Upper lobe of left lung (tissue), 6 donors: ENCODE measurements around the gene UBE2S. TPM values are rescaled to one million over a fixed set of nuclear protein-coding genes. Genes with fewer than 3 reads are reported as not detected.

ENCODE experiments used
- ATAC-seq, 2 donors: fragments of 200-7000 bp; cut with Tn5 transposase; one replicate each; pipeline ENCODE4 v1.9.1; 2022; ENCODE audit warnings: mild to moderate bottlenecking in 2 of 2, moderate library complexity in 2 of 2; ENCODE audit not compliant: low FRiP score in 2 of 2
- DNase-seq, 2 donors: peaks; one replicate each; pipeline ENCODE4 v3.0.0-alpha.2; 2019 to 2020
- H3K27ac ChIP-seq, 4 donors: fragments of 200-600 bp; sonication (generic); one replicate each; pipeline ENCODE4 v1.5.1; 2016 to 2019
- H3K27me3 ChIP-seq, 4 donors: fragments of 200-600 bp; sonication (generic); one replicate each; pipeline ENCODE4 v1.5.1; 2017 to 2019
- H3K36me3 ChIP-seq, 4 donors: fragments of 200-600 bp; sonication (generic); one replicate each; pipeline ENCODE4 v1.5.1; 2016 to 2019
- H3K4me1 ChIP-seq, 4 donors: fragments of 200-600 bp; sonication (generic); one replicate each; pipeline ENCODE4 v1.5.1; 2018 to 2019
- H3K4me3 ChIP-seq, 4 donors: fragments of 200-600 bp; sonication (generic); one replicate each; pipeline ENCODE4 v1.5.1; 2017 to 2019; ENCODE audit warnings: mild to moderate bottlenecking in 2 of 4, moderate library complexity in 1 of 4
- H3K9me3 ChIP-seq, 4 donors: fragments of 200-600 bp; sonication (generic); one replicate each; pipeline ENCODE4 v1.5.1; 2018 to 2019
- EP300 ChIP-seq, 4 donors: sonication (generic); formaldehyde crosslinking; IDR thresholded peaks; one replicate each; pipeline ENCODE4 v1.5.1; 2017; ENCODE audit warnings: antibody characterized with exemption in 4 of 4, control low read depth in 2 of 4
- POLR2A ChIP-seq, 4 donors: fragments of 450-650 bp; IDR thresholded peaks; one replicate each; pipeline ENCODE4 v1.5.1; 2016 to 2017; ENCODE audit warnings: antibody characterized with exemption in 4 of 4, mild to moderate bottlenecking in 2 of 4
- POLR2AphosphoS5 ChIP-seq, 2 donors: sonication (generic); formaldehyde crosslinking; IDR thresholded peaks; one replicate each; pipeline ENCODE4 v1.5.1; 2017; ENCODE audit warnings: antibody characterized with exemption in 2 of 2
- WGBS, 2 donors: methylation state at CpG; one replicate each; pipeline ENCODE4 v1.1.5; 2017 to 2018; 5-methylcytosine and 5-hydroxymethylcytosine counted together
- total RNA-seq, 6 donors: library from RNA; depleted of rRNA in 4 of 6; stranded (reverse); fragments of >200 nt in 4 of 6; gene quantifications; one replicate each; pipeline versions ENCODE4 v1.1.0 to v1.2.1, GENCODE V29; 2016 to 2021
- TF ChIP-seq, protein P1 (sequence below), 6 experiments: fragments of 450-650 bp in 4 of 6; fragments of 200-600 bp in 2 of 6; sonication (generic) in 2 of 6; IDR thresholded peaks; one replicate each; pipeline ENCODE4 v1.5.1; 2016 to 2019; ENCODE audit warnings: antibody characterized with exemption in 6 of 6
- donor health status: DM: no; HTN: no; CAD: no; lungs with moderate emphysema.
- donor health status: DM: no; HTN: yes; CAD: no; lungs with severe emphysema.

UBE2S gene
- total RNA-seq, 6 donors from 2014 or later: 6.5 to 31.6 (median 19.0) TPM

DNA sequence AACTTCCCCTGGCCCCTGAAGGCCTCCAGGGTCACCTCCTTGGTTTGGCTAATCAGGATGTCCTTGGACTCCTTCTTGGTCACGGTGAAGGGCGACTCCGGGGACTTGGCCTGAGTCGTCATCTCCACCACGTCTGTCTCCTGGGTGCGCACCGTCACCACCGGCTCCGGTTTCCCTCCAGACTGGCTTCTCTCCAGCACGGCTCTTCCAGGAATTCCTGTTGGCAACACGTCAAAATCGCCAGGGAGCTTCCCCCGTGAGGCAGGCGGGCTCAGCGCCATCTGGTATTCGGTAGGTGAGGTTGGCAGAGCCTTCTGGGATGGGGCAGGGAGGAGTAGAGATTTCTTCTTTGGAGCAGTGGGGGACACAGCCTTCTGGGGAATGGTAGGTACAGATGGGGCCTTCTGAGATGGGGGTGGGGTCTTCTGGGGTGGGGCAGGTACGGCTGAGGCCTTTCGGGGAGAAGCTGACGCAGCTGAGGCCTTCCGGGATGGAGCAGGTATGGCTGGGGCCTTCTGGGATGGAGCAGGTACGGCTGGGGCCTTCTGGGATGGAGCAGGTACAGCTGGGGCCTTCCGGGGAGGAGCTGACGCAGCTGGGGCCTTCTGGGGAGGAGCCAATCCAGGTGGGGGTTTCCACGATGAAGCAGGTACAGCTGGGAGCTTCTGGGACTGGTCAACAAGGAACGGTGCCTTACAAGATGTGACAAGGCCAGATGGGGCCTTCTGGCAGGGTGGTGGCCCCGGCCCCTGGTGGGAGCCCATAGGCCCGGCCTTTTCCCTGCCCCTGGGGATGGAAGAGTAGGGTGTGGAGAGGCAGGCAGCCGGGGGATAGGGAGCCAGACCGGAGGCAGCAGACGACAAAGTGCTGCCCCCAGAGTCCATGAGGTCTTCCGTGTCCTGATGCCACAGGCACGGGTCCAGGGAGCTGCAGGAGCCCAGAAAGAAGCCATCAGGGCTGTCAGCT, 48.4 kb downstream of the UBE2S start:
- H3K27me3 ChIP-seq: peaks cover 2 to 11% (median 8%) of the 10 kb centered on the region in 4 donors
- TF ChIP-seq EP300 (IDR thresholded peaks at IDR 0.05) (no peak), POLR2A (IDR thresholded peaks at IDR 0.05) (no peak), POLR2AphosphoS5 (IDR thresholded peaks at IDR 0.05) (no peak)
- TF ChIP-seq, protein P1, sequence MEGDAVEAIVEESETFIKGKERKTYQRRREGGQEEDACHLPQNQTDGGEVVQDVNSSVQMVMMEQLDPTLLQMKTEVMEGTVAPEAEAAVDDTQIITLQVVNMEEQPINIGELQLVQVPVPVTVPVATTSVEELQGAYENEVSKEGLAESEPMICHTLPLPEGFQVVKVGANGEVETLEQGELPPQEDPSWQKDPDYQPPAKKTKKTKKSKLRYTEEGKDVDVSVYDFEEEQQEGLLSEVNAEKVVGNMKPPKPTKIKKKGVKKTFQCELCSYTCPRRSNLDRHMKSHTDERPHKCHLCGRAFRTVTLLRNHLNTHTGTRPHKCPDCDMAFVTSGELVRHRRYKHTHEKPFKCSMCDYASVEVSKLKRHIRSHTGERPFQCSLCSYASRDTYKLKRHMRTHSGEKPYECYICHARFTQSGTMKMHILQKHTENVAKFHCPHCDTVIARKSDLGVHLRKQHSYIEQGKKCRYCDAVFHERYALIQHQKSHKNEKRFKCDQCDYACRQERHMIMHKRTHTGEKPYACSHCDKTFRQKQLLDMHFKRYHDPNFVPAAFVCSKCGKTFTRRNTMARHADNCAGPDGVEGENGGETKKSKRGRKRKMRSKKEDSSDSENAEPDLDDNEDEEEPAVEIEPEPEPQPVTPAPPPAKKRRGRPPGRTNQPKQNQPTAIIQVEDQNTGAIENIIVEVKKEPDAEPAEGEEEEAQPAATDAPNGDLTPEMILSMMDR (IDR thresholded peaks at IDR 0.05): no peak
- 71 to 73% methylated on average over 14 to 31 of the region's 32 CpGs for WGBS, 2 donors
- ATAC-seq (no peak), DNase-seq (peak in 1 of 2 donors; percentile 59)
- no peaks in the 10 kb centered on the region for H3K36me3 ChIP-seq
- H3K9me3 ChIP-seq: no peaks in the 10 kb centered on the region
- H3K27ac ChIP-seq: no peak overlapping the region
- H3K4me3 ChIP-seq: no peak overlapping the region
- H3K4me1 ChIP-seq: peaks cover 6 to 8% (median 7%) of the 10 kb centered on the region in 4 donors

DNA sequence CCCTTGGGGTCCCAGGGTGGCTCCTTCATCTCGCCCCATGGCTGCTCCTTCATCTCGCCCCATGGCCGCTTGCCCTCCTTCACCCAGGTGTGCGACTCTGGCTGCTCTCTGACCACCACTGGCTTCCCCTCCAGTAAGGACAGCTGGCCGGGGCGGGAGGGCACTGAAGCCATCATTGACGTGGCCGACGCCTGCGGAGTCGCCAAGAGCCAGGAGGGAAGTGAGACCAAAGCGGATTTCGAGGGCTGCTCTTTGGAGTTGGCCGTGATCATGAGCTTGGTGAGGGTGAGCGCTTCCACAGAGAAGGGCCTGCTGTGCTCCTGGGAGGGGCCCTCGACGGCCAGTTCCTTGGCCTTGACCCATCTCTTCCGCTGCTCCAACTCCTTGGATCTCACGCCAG, 49.1 kb downstream of the UBE2S start:
- Histone ChIP-seq H3K9me3 (no peaks in the 10 kb centered on the region), H3K4me3 (no peak overlapping the region), H3K4me1 (peaks cover 11 to 15% (median 14%) of the 10 kb centered on the region in 4 donors), H3K27me3 (peaks cover 2 to 18% (median 13%) of the 10 kb centered on the region in 4 donors), H3K27ac (no peak overlapping the region), H3K36me3 (no peaks in the 10 kb centered on the region)
- TF ChIP-seq, protein P1 (IDR thresholded peaks at IDR 0.05): no peak
- TF ChIP-seq POLR2AphosphoS5 (IDR thresholded peaks at IDR 0.05) (no peak), EP300 (IDR thresholded peaks at IDR 0.05) (no peak), POLR2A (IDR thresholded peaks at IDR 0.05) (no peak)
- DNase-seq: peak in 1 of 2 donors; percentile 65
- 84 to 93% methylated on average over 13 to 16 of the region's 19 CpGs for WGBS, 2 donors
- ATAC-seq: no peak

DNA sequence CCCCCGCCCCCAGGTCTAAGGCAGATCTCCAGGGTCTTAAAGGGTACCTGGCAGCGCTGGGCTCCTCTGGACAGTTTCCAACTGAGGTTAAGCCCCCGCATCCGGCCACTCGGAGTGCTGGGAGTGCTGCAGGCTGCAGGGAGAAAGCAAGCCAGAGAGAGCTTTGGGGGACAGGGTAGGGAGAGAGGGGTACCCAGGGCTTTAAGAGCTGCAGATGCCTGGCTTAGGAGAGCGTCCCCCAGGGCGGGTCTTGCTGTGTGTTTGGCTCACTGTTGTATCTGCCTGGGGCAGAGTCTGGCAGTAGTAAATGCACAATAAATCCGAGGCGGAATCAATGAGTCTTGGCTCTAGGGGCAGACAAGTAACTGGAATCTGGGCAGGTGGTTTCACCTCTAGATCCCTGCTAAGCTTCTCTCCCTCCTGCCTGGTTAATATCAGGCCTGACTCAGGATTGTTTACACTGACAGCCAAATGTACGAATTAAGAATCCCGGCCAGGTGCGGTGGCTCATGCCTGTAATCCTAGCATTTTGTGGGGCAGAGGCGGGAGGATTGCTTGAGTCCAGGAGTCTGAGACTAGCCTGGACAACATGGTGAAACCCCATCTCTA, 52.3 kb downstream of the UBE2S start:
- Histone ChIP-seq H3K9me3 (no peaks in the 10 kb centered on the region), H3K4me1 (peaks cover 15 to 22% (median 19%) of the 10 kb centered on the region in 4 donors), H3K27ac (no peak overlapping the region), H3K36me3 (no peaks in the 10 kb centered on the region), H3K4me3 (no peak overlapping the region), H3K27me3 (peaks cover 2 to 36% (median 23%) of the 10 kb centered on the region in 4 donors)
- DNase-seq (no peak), ATAC-seq (no peak)
- no peak for TF ChIP-seq EP300 (IDR thresholded peaks at IDR 0.05)
- WGBS, 2 donors: 44 to 46% methylated on average over 11 to 12 of the region's 13 CpGs

DNA sequence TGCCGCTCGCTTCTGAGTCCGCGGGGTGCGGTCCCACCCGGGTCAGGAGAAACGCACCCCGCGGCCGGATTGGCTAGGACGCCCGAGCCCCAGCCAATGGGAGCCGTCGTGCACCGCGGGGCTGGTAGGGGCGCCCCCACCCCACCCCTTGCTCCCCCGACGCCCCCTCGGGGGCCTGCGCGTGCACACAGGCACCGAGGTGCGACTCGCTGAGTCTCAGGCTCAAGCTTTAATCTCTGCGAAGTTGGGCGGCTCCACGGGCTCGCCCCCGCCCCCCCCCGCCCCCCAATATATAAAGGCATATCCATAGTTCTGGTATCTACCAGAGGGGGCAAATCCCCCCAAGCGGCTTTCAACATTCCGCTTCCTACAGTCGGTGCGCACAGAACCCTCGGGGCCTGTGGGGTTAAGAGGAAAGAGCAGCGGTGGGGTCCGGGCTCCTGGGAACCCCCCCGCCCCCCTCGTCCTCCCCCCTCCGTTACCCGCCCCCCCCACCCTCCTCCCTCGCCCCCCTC, 52.8 kb downstream of the UBE2S start, which contains the start of gene COX6B2:
Gene COX6B2 (minus strand): TSS at position 22 of the 515 bp plus-strand sequence. CDS start 198 bp downstream, outside the sequence.
- 0 to 6% methylated on average over 3 to 11 of the region's 43 CpGs for WGBS, 2 donors
- DNase-seq: peak in 1 of 2 donors; percentile 71
- H3K4me3 ChIP-seq: peak within 1 kb of the TSS; percentile 10 to 53 (median 42)

More for the DNA sequence above, 52.8 kb downstream of the UBE2S start, which contains the start of gene COX6B2:
- Histone ChIP-seq H3K9me3 (no peaks in the 10 kb centered on the region), H3K27ac (no peak within 1 kb of the TSS), H3K36me3 (no peaks in the 10 kb centered on the region), H3K27me3 (peaks cover 2 to 36% (median 23%) of the 10 kb centered on the region in 4 donors), H3K4me1 (peaks cover 15 to 22% (median 19%) of the 10 kb centered on the region in 4 donors)
- TF ChIP-seq POLR2A (IDR thresholded peaks at IDR 0.05) (no peak), EP300 (IDR thresholded peaks at IDR 0.05) (no peak), POLR2AphosphoS5 (IDR thresholded peaks at IDR 0.05) (no peak)
- TF ChIP-seq, protein P1 (IDR thresholded peaks at IDR 0.05): no peak
- ATAC-seq: no peak
